Tibial artery (tissue), 4 donors: ENCODE measurements around the gene UGT1A10.
"Not testable (repeated sequence)": the region's sequence is repeated elsewhere in the genome, so short reads cannot be mapped to it uniquely, and the experiment has no call there.

Experiments used
- DNase-seq, 2 donors: peaks; one replicate each; pipeline ENCODE4 v3.0.0-alpha.2; 2019
- H3K27ac ChIP-seq, 2 donors: fragments of 200-600 bp; sonication (generic) in 1 of 2; 1 replicate in 1 of 2; 2 replicates in 1 of 2; pipeline ENCODE4 v1.5.1; 2018 to 2019; ENCODE audit warnings: mild to moderate bottlenecking in 1 of 2
- H3K27me3 ChIP-seq, 2 donors: fragments of 200-600 bp; sonication (generic) in 1 of 2; one replicate each; pipeline versions ENCODE4 v1.5.1 to v1.6.0; 2016 to 2019
- H3K36me3 ChIP-seq, 3 donors: fragments of 200-600 bp; sonication (generic) in 2 of 3; one replicate each; pipeline ENCODE4 v1.5.1; 2016 to 2019; ENCODE audit warnings: mild to moderate bottlenecking in 2 of 3
- H3K4me1 ChIP-seq, 4 donors: fragments of 200-600 bp; sonication (generic) in 2 of 4; 1 replicate in 3 of 4; 2 replicates in 1 of 4; pipeline ENCODE4 v1.5.1; 2016 to 2019
- H3K4me3 ChIP-seq, 2 donors: fragments of 200-600 bp; sonication (generic) in 1 of 2; 1 replicate in 1 of 2; 2 replicates in 1 of 2; pipeline ENCODE4 v1.5.1; 2018 to 2019; ENCODE audit warnings: mild to moderate bottlenecking in 2 of 2
- H3K9me3 ChIP-seq, 3 donors: fragments of 200-600 bp; sonication (generic) in 1 of 3; one replicate each; pipeline ENCODE4 v1.5.1; 2016 to 2019
- intact Hi-C: fragments of 100-400 bp; cut with DNase I; formaldehyde crosslinking; loops from one replicate; pipeline ENCODE4 v1.15.0; 2023; ENCODE audit warnings: low total_unique reads
- TF ChIP-seq, protein P1 (sequence below), 2 experiments: fragments of 200-600 bp in 1 of 2; fragments of 450-650 bp in 1 of 2; IDR thresholded peaks; one replicate each; pipeline ENCODE4 v1.5.1; 2017 to 2019; ENCODE audit warnings: antibody characterized with exemption in 2 of 2, mild to moderate bottlenecking in 1 of 2, moderate library complexity in 1 of 2

Gene UGT1A10

DNA sequence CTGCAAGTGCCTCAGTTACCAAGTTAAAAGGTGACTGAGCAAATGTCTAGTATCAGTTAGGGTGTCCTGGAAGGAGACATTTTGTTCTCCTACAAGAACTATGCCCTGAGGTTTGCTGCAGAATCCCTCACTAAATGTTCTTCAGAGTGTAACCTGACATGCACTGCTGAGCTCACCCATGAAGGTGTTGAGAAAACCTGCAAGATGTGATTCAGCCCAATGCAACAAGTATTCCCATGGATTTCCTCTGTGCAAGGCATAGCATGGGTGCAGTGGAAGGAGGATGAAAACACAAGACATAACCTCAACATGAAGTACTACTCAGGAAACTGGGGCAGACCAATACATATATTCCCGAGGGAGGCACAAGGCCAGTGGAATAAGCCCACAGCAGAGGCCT, 34.2 kb upstream of the UGT1A10 start:
- intact Hi-C loops, result no loop called here

DNA sequence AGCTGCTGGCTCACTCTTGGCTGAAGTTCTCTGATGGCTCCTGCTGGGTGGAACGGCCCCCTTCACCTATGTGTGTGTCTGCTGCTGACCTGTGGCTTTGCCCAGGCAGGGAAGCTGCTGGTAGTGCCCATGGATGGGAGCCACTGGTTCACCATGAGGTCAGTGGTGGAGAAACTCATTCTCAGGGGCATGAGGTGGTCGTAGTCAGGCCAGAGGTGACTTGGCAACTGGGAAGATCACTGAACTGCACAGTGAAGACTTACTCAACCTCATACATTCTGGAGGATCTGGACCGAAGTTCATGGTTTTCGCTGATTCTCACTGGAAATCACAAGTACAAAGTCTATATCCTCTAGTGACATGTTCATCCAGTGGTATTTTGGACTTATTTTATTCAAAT, 32.7 kb upstream of the UGT1A10 start:
- no peaks in the 10 kb centered on the region for H3K36me3 ChIP-seq
- no peak overlapping the region for H3K27ac ChIP-seq
- H3K4me1 ChIP-seq, result no peaks in the 10 kb centered on the region
- H3K27me3 ChIP-seq, result no peaks in the 10 kb centered on the region
- no peak overlapping the region for H3K4me3 ChIP-seq
- DNase-seq, result no peak
- intact Hi-C loops, result no loop called here
- TF ChIP-seq, protein P1, sequence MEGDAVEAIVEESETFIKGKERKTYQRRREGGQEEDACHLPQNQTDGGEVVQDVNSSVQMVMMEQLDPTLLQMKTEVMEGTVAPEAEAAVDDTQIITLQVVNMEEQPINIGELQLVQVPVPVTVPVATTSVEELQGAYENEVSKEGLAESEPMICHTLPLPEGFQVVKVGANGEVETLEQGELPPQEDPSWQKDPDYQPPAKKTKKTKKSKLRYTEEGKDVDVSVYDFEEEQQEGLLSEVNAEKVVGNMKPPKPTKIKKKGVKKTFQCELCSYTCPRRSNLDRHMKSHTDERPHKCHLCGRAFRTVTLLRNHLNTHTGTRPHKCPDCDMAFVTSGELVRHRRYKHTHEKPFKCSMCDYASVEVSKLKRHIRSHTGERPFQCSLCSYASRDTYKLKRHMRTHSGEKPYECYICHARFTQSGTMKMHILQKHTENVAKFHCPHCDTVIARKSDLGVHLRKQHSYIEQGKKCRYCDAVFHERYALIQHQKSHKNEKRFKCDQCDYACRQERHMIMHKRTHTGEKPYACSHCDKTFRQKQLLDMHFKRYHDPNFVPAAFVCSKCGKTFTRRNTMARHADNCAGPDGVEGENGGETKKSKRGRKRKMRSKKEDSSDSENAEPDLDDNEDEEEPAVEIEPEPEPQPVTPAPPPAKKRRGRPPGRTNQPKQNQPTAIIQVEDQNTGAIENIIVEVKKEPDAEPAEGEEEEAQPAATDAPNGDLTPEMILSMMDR (IDR thresholded peaks at IDR 0.05), result no peak
- no peaks in the 10 kb centered on the region for H3K9me3 ChIP-seq

More for the DNA sequence above, 34.2 kb upstream of the UGT1A10 start:
- Histone ChIP-seq H3K27me3 (no peaks in the 10 kb centered on the region), H3K27ac (no peak overlapping the region), H3K36me3 (no peaks in the 10 kb centered on the region), H3K4me1 (no peaks in the 10 kb centered on the region), H3K4me3 (no peak overlapping the region), H3K9me3 (no peaks in the 10 kb centered on the region)
- TF ChIP-seq, protein P1 (IDR thresholded peaks at IDR 0.05), result no peak
- no peak for DNase-seq

DNA sequence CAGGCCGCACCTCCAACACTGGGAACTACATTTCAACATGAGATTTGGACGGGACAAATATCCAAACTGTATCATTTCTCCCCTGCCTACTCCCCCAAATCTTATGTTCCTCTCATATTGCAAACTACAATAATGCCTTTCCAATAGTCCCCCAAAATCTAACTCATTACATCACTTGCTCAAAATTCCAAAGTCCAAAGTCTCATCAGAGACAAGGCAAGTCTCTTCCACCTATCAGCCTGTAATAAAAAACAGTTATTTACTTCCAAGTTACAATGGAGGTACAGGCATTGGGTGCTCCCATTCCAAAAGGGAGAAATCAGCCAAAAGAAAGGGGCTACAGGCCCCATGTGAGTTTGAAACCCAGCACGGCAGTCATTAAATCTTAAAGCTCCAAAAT, 31.4 kb upstream of the UGT1A10 start:
- intact Hi-C loops, result no loop called here
- Histone ChIP-seq H3K4me3 (no peak overlapping the region), H3K4me1 (no peaks in the 10 kb centered on the region), H3K27ac (no peak overlapping the region), H3K27me3 (no peaks in the 10 kb centered on the region), H3K9me3 (no peaks in the 10 kb centered on the region), H3K36me3 (no peaks in the 10 kb centered on the region)
- TF ChIP-seq, protein P1 (IDR thresholded peaks at IDR 0.05), result no peak
- DNase-seq, result no peak

DNA sequence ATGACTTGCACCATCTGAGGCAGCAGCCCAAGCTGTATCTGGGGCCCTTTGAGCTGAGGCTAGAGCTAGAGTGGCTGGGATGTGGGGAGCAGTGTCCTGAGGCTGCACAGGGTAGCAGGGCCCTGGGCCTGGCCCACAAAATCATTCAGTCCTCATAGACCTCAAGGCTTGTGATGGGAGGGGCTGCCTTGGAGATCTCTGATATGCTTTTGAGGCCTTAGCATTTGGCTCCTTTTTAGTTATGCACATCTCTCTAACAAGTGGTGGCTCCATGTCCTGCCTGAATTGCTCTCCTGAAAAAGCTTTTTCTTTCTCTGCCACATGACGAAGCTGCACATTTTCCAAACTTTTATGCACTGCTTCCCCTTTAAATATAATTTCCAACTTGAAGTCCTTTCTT, 30.6 kb upstream of the UGT1A10 start:
- H3K36me3 ChIP-seq, result no peaks in the 10 kb centered on the region
- no peak for DNase-seq
- no peak overlapping the region for H3K4me3 ChIP-seq
- no peak overlapping the region for H3K27ac ChIP-seq
- H3K27me3 ChIP-seq, result no peaks in the 10 kb centered on the region
- intact Hi-C loops, result no loop called here
- TF ChIP-seq, protein P1 (IDR thresholded peaks at IDR 0.05), result no peak
- peaks cover 0 to 5% (median 0%) of the 10 kb centered on the region in 3 donors for H3K9me3 ChIP-seq
- H3K4me1 ChIP-seq, result no peaks in the 10 kb centered on the region

DNA sequence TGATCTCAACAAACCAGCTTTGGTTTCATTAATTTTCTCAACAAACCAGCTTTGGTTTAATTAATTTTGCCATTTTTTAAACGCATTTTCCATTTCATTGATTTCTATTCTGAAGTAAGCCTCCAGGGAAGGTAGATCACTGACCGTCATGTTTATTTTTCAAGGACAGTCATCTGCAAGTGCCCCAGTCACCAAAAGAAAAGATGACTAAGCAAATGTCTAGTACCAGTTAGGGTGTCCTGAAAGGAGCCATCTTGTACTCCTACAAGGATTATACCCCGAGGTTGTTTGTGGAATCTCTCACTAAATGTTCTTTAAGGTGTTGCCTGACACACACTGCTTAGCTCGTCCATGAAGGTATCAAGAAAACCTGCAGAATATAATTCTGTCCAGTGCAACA, 25.0 kb upstream of the UGT1A10 start:
- Histone ChIP-seq H3K4me3 (no peak overlapping the region), H3K27me3 (no peaks in the 10 kb centered on the region), H3K9me3 (peaks cover 0 to 6% (median 0%) of the 10 kb centered on the region in 3 donors), H3K4me1 (no peaks in the 10 kb centered on the region), H3K27ac (no peak overlapping the region), H3K36me3 (no peaks in the 10 kb centered on the region)
- intact Hi-C loops, result no loop called here
- DNase-seq, result no peak
- TF ChIP-seq, protein P1 (IDR thresholded peaks at IDR 0.05), result no peak

DNA sequence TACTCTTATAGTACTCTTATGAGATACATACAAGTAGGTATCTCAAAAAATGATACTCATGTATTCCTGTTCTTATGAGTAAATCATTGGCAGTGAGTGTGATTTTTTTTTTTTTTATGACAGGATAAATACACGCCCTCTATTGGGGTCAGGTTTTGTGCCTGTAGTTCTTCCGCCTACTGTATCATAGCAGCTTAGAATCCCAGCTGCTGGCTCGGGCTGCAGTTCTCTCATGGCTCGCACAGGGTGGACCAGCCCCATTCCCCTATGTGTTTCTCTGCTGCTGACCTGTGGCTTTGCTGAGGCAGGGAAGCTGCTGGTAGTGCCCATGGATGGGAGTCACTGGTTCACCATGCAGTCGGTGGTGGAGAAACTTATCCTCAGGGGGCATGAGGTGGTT, 18.8 kb upstream of the UGT1A10 start, which contains the start of gene UGT1A8:
UGT1A8 (plus strand) TSS at position 158 of the 400 bp plus-strand sequence; CDS start at position 233, 75 bp downstream.
- H3K4me3 ChIP-seq, H3K27me3 ChIP-seq, DNase-seq, H3K9me3 ChIP-seq, H3K36me3 ChIP-seq, H3K4me1 ChIP-seq, H3K27ac ChIP-seq, intact Hi-C loops: not testable (repeated sequence)
